Frontal cortex (tissue), 4 donors: ENCODE results near the gene SLC31A2. TPM values are rescaled to one million over a fixed set of nuclear protein-coding genes. Genes with fewer than 3 reads are reported as not detected.
"Not testable (repeated sequence)": the region's sequence is repeated elsewhere in the genome, so short reads cannot be mapped to it uniquely, and the experiment has no call there.

Experiments used
- DNase-seq, 2 donors: peaks; one replicate each; pipeline ENCODE4 v3.0.0; 2012; ENCODE audit warnings: low spot score in 2 of 2
- FAIRE-seq: peaks from 2 replicates; lab custom pipeline; 2012; peaks lifted over from hg19 to GRCh38; lab: Jason Lieb, UNC
- total RNA-seq: library from RNA; depleted of rRNA; stranded (reverse); fragments of >200 nt; gene quantifications from one replicate; pipeline ENCODE4 v1.2.3, GENCODE V29; 2014
- donor health status: control.
- donor health status: control.
- donor health status: control.

Gene SLC31A2
- total RNA-seq, 1 donor from 2014 or later, result 6.9 TPM

DNA sequence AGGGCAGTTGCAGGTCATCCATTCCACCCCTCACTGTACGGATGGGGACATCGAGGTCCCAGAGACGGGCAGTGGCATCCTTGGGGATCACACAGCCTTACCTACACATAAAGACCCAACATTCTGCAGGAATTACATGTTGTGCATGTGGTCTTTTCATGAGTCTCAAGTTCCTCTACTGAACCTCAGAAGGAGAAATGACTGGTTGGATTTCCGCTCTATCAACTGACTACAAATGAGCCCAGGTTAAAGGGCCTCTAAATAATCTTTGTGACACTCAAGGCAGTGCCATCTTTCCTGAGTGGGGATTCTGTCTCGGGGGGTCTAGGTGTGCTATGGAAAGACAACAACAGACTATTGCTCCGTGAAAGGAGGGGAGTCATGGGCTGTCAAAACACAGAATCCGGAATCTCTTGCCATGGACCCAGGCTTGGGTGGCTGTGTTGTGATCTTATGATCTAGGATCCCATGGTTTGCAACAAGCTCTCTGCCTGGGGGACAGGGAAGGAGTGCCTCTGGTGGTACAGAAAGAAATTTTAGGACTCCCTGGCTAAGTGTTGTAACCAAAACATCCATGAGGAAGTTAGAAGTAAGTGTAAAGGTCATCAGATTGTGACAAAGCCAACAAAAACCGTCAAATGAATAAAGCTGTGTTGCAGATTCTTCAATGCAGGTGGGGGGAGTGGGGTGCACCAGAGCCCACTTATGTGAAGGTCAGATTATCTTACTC lies 1.9 kb upstream of the SLC31A2 start:
- DNase-seq (no peak), FAIRE-seq (no peak)

DNA sequence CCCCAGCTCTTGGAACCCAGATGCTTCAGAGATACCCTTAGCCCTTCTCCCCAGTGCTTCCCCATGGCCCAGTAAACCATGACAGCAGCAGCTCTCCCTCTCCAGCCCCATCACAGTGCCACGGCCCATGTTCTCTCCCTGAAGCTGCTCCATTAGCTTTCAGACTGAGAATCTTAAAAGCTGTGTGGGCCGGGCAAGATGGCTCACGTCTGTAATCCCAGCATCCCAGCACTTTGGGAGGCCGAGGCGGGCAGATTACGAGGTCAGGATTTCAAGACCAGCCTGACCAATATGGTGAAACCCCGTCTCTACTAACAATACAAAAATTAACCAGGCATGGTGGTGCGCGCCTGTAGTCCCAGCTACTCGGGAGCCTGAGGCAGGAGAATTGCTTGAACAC lies 1.2 kb upstream of the SLC31A2 start:
- DNase-seq, FAIRE-seq: not testable (repeated sequence)

GRCh38 chr9:113151696-113152630 lies 1.2 kb downstream of the SLC31A2 start:
- DNase-seq (no peak), FAIRE-seq (no peak)

DNA sequence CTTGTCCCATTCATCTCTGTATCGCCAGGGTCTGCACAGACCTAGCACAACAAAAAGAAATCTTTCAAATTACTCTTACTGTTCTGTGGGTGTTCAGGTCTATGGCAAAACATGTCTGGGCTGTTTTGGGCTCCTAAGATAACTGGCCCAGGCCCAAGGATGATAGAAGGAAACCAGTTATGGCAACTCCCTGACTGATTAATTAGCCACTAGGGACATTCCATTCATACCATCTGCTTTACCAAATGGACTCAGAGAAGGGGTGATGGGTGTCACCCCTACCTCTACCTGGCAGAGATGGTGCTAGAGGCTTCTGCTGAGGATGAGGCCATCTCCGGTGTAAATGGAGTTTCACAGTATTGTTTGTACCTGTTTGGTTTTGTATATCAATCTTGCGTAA lies 1.9 kb downstream of the SLC31A2 start:
- FAIRE-seq (no peak), DNase-seq (no peak)

GRCh38 chr9:113153599-113153998 lies 2.8 kb downstream of the SLC31A2 start:
- FAIRE-seq, result no peak
- no peak for DNase-seq

GRCh38 chr9:113154471-113154870 lies 3.7 kb downstream of the SLC31A2 start:
- no peak for FAIRE-seq
- DNase-seq, result no peak

DNA sequence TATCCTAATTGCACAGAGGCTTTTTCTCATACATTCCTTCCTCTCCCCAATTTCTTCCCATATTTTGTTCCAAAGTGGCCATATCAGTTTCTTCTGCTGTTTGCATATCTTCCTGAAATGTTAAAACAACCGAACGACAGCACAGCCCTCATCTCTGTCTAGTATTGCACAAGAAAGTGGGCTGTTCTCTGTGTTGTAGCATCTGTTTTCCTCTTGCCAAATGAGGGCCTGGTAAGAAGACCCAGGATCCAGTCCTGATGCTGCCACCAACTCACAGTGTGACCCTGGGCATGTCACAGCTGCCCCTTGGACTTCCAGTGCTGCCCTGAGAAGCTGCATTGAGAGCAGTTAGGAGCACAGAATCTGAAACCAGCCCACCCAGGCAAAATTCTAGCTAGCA lies 4.1 kb downstream of the SLC31A2 start:
- DNase-seq, result no peak
- no peak for FAIRE-seq

- DNase-seq (no peak), FAIRE-seq (no peak)
Observed at GRCh38 chr9:113155911-113156588, 5.2 kb downstream of the SLC31A2 start.

DNA sequence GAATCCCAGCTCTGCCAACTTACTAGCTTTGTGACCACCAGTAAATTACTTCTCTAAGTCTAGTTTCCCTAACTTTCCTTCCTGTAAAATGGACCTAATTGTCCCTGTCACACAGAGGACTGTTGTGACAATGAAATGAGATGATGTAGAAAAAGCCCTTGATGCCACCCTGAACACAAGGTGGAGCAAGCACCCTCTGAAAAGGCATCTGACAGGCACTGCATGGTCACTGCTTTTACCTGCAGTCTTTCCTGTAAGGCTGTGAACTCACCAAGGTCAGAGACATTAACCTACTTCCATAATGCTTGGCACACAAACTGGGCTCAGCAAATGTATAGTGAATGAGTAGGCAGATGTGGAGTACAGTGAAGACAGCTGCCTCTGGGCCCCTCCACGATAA lies 6.1 kb downstream of the SLC31A2 start:
- no peak for FAIRE-seq

DNA sequence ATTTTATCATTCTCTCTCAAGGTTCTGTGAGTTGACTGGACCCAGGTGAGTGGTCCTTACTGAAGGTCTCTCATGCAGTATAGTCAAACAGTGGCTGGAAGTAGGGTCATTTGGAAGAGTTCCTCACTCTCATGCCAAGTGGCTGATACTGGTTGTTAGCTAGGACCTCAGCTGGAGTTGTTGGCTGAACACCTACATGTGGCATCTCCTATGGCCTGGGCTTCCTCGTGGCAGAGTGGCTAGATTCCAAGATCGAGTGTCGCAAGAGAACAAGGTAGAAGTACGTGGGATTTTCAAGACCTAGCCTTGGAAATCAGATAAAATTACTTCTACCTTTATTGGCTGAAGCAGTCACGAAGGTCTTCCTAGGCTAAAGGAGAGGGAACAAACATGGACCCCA lies 7.6 kb downstream of the SLC31A2 start:
- FAIRE-seq, result no peak
- DNase-seq, result no peak

More for the DNA sequence above, 6.1 kb downstream of the SLC31A2 start:
- no peak for DNase-seq

GRCh38 chr9:113160571-113160970 lies 9.8 kb downstream of the SLC31A2 start:
- DNase-seq, result no peak

DNA sequence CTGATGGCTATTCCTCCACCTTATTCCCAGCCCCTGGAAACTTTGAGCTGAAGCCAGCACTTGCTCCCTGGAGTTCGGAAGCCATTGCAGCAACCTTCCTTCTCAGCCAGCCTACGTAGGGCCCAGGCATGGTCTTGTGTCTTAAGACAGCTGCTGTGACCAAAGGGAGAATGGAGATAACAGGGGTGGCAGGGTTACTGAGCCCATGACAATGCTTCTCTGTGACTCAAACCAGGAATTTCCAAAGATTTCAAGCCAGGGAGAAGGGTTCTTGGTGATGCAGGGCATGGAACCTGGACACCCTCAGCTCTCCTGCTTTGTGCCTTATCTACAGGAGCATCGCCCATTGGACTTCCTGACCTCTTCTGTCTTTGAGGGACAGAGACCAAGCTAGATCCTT lies 12.2 kb downstream of the SLC31A2 start:
- FAIRE-seq (no peak), DNase-seq (no peak)

More at GRCh38 chr9:113160571-113160970, 9.8 kb downstream of the SLC31A2 start:
- FAIRE-seq, result no peak

GRCh38 chr9:113164536-113165300 lies 13.9 kb downstream of the SLC31A2 start:
- peak; percentile 43 to 47 for DNase-seq

GRCh38 chr9:113166039-113166438 lies 15.2 kb downstream of the SLC31A2 start:
- no peak for FAIRE-seq
- no peak for DNase-seq

More at GRCh38 chr9:113164536-113165300, 13.9 kb downstream of the SLC31A2 start:
- no peak for FAIRE-seq

GRCh38 chr9:113168809-113169208 lies 18.0 kb downstream of the SLC31A2 start:
- DNase-seq, result no peak
- FAIRE-seq, result no peak

- DNase-seq (no peak), FAIRE-seq (no peak)
Observed at GRCh38 chr9:113173341-113173740, 22.5 kb downstream of the SLC31A2 start.

DNA sequence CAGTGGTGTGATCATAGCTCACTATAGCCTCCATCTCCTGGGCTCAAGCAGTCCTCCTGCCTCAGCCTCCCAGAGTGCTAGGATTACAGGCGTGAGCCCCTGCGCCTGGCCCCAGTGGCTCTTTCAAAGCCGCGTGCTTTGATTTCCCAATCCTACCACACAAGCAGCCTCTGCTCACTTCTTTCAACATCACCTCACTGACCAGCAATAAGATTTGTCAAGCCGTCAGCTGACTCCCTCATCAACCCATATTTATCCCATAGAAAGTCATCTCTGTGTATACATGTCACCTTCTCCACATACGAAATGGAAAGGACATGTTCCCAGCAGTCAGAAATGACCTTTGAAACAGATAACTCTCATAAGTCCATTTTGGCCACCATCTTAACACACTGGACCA lies 26.0 kb downstream of the SLC31A2 start:
- no peak for FAIRE-seq
- no peak for DNase-seq

GRCh38 chr9:113177251-113177650 lies 26.4 kb downstream of the SLC31A2 start:
- no peak for DNase-seq
- no peak for FAIRE-seq

GRCh38 chr9:113178087-113178486 lies 27.3 kb downstream of the SLC31A2 start:
- DNase-seq (no peak), FAIRE-seq (no peak)

DNA sequence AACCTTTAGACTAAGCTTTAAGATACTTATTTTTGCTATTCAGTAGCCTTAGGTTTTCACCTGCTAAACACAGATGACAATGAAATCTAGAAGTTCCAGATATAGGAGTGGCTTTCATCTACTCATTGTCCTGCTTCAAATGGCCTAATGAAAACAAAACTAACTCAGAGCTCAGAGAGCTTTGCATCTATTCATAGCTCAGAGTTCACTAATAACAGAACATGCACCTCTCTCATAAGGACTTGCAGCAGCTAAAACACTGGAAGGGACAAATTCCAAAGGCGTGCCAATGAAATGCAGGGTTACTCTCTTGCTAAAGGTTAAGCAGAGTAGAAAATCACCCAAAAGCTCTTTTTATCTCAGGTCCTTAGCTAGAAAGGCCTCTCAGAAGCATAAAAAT lies 29.0 kb downstream of the SLC31A2 start:
- DNase-seq, result no peak
- FAIRE-seq, result no peak
